GM19328 (cell line): ENCODE results near the gene ATP6V0C.
"Not testable (repeated sequence)": the region's sequence is repeated elsewhere in the genome, so short reads cannot be mapped to it uniquely, and the experiment has no call there.

Source experiments
- ATAC-seq: cut with Tn5 transposase; IDR thresholded peaks from one replicate; pipeline ENCODE4 v1.9.1; 2021; ENCODE audit warnings: mild to moderate bottlenecking, moderate library complexity; ENCODE audit not compliant: unreplicated experiment

ATP6V0C gene

GRCh38 chr16:2527071-2527783 lies 13.5 kb downstream of the ATP6V0C start:
- no peak for ATAC-seq

GRCh38 chr16:2527784-2528100 lies 14.0 kb downstream of the ATP6V0C start:
- no peak for ATAC-seq

- no peak for ATAC-seq
Observed at GRCh38 chr16:2528161-2529060, 14.7 kb downstream of the ATP6V0C start.

DNA sequence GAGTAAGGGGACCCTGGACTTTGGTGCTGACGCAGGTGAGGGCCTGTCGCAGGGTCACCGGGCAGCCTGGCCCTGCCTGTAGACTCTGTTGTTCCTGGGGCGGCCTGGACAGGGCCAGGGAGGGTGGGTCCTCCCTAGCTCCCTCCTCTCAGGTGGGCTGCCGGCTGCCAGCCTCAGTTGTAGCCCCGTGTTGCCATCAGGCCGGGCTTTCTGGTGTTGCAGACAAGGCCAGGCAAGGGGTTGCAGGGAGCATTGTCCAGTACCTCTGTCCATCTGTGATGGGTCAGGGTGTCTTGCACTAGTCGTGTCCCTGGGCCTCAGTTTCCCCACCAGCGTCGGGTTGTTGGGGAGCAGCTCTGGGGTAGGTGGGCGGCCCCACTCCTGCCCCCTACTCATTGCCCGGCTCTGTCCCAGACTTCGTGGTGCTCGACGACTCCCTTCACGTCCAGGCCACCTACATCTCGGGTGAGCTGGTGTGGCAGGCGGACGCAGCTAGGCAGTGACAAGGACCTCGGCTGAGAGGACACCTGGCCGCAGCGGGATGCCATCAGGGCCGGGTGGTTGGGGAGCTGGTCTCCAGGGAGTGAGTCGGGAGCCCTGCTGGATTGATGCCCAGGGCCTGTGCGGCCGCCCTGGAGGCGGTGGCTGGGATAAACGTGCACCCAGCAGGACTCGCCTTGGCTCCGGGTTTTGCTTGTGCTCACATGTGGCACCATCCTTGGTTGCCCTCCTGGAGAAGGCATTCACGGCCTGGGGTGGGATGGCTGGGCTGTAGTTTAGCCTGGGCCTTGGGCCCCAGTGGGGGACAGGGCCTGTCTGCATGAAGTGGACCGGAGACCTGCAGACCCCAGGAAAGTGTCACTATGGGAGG lies 15.5 kb downstream of the ATP6V0C start:
- no peak for ATAC-seq

- no peak for ATAC-seq
Observed at GRCh38 chr16:2529961-2530628, 16.3 kb downstream of the ATP6V0C start.

GRCh38 chr16:2530629-2531318 lies 17.0 kb downstream of the ATP6V0C start:
- no peak for ATAC-seq

- ATAC-seq = no peak
Observed at GRCh38 chr16:2531371-2531695, 17.6 kb downstream of the ATP6V0C start, which contains the start of gene CEMP1. Gene CEMP1, minus strand, starts transcription at chr16:2531408. Its CDS starts 335 bp downstream, at chr16:2531073.

GRCh38 chr16:2531696-2532493 lies 18.1 kb downstream of the ATP6V0C start:
- ATAC-seq = peak; percentile 84

- no peak for ATAC-seq
Observed at GRCh38 chr16:2532494-2533141, 18.9 kb downstream of the ATP6V0C start.

DNA sequence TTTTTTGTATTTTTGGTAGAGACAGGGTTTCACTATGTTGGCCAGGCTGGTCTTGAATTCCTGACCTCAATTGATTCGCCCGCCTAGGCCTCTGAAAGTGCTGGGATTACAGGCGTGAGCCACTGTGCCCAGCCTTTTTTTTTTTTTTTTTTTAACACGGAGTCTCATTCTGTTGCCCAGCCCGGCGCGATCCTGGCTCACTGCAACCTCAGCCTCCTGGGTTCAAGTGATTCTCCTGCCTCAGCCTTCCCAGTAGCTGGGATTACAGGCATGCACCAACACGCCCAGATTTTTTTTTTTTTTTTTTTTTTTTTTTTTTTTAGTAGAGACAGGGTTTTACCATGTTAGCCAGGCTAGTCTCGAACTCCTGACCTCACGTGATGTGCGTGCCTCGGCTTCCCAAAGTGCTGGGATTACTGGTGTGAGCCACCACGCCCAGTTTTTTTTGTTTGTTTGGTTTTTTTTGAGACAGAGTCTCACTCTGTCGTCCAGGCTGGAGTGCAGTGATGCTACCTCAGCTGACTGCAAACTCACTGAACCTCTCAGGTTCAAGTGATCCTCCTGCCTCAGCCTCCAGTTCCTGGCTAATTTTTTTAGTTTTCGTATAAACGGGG lies 19.5 kb downstream of the ATP6V0C start:
- ATAC-seq = not testable (repeated sequence)

GRCh38 chr16:2533912-2534311 lies 20.2 kb downstream of the ATP6V0C start:
- ATAC-seq = no peak

DNA sequence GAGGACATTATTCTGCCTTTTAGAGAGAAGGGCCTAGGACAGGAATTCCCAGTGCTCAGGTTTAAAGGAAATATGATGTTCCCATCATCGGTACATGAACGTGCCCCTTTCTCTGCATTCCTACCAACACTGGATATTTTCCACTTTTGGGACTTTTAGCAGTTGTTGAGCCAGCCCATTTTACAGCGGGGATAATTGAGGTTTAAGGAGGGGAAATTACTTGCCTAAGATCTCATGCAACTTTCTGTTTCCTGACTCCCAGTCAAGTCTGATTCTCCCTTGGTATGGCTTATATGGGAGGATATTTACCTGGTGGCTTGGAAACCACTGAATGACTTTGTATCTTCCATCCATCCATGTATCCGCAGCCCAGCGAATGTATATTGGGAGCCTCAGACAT lies 20.6 kb downstream of the ATP6V0C start:
- not testable (repeated sequence) for ATAC-seq

DNA sequence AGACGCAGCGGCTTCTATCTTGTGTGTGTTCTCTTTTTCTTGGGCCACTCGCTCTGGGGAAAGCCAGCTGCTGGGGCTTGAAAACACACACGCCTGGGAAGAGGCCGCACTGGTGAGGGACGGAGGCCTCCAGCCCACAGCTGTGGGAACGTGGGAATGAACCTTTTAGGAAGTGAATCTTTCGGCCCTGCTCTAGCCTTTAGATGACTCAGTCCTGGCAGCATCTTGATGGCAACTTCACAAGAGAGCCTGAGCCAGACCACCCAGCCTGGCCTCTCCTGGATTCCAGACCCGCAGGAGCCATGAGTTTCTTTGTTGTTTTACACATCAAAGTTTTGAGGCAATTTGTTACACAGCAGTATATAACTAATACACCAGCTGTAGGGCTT lies 21.9 kb downstream of the ATP6V0C start:
- no peak for ATAC-seq

GRCh38 chr16:2537451-2538379 lies 24.0 kb downstream of the ATP6V0C start, which contains the start of gene PDPK1:
Gene PDPK1, plus strand, starts transcription at chr16:2538021. Its CDS starts 92 bp downstream, at chr16:2538113.
- ATAC-seq = peak; percentile 87

DNA sequence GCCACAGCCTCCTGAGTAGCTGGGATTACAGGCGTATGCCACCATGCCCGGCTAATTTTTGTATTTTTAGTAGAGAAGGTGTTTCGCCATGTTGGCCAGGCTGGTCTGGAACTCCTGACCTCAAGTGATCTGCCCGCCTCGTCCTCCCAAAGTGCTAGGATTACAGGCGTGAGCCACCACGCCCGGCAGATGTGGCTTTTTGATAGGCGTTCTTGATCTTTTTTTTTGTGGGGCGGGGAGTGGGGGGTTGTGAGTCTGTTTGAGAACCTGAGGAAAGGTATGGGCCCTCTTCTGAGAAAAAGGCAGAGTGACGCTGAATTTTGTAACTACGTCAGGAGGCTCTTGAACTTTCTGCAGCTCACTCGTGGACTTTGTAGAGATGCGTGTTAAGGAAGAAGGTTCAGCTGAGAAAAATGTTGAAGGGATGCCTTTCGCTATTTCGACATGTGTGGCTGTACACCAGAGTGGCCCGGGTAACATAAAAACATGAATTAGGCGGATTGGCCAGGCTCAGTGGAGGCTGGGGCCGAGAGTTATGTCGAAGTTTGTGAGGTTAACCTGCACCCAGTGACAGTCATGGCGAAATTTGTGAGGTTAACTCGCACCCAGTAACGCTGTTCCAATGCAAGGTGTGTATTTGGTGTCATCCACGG lies 25.6 kb downstream of the ATP6V0C start:
- ATAC-seq = not testable (repeated sequence)

DNA sequence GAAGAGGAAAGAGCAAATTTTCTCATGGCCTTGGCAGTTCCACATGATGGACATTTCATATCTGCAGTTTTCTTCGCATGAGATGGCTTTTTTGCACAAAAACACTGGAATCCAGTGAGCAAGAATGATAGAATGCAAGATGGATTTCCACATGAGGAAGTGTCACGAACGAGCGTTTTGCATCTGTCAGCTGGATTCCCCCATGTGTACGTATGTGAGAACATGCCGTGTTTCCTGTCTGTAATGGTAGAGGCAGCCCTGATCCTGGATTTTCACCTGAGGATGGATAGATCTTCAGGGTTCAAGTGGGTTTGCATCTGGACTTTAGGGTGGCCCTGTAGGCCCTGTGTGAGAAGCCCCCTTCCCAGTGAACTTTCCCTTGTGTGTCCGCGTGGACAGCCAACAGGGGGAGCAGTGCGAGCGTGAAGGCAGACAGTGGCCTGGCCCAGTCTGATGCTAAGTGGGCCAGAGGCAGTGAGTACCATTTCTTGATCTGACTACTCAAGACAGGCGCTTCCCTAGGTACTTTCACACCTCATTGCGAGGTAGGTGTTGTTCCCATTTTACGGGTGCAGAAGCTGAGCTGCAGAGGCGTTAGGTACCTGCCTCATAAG lies 26.2 kb downstream of the ATP6V0C start:
- ATAC-seq = not testable (repeated sequence)
